Stimulated activated CD8-positive, alpha-beta memory T cell treated with anti-CD3 and anti-CD28 coated beads, Interleukin-4, amount 100 ng/mL, for 24 hours (primary cell): Measurements from ENCODE around the gene KCNQ1.

Experiments used
- DNase-seq: peaks from one replicate; pipeline ENCODE4 v3.0.0-alpha.2; 2020; ENCODE audit warnings: low read depth

The KCNQ1 gene

DNA sequence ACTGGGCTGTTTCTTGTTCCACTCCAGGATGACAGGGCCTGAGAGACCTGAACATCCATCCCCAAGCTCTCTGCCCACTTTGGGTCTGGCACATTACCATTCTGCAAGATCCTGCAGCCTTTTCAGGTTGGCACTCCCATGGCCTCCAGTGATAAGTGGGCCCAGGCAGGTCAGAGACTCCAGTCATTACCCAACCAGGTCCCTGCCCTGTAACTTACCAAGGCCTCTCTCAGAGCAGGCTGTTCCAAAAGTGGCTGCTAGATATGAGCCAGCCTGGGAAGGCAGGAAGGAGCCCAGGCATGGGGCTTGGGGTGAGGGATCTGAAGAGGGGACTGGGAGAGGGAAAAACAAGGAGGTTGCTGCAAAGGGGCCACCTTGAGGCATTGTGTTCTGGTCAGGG lies 219.1 kb downstream of the KCNQ1 start:
- DNase-seq = no peak

GRCh38 chr11:2664376-2664775 lies 219.6 kb downstream of the KCNQ1 start:
- DNase-seq = no peak

GRCh38 chr11:2664791-2665525 lies 220.2 kb downstream of the KCNQ1 start:
- no peak for DNase-seq

DNA sequence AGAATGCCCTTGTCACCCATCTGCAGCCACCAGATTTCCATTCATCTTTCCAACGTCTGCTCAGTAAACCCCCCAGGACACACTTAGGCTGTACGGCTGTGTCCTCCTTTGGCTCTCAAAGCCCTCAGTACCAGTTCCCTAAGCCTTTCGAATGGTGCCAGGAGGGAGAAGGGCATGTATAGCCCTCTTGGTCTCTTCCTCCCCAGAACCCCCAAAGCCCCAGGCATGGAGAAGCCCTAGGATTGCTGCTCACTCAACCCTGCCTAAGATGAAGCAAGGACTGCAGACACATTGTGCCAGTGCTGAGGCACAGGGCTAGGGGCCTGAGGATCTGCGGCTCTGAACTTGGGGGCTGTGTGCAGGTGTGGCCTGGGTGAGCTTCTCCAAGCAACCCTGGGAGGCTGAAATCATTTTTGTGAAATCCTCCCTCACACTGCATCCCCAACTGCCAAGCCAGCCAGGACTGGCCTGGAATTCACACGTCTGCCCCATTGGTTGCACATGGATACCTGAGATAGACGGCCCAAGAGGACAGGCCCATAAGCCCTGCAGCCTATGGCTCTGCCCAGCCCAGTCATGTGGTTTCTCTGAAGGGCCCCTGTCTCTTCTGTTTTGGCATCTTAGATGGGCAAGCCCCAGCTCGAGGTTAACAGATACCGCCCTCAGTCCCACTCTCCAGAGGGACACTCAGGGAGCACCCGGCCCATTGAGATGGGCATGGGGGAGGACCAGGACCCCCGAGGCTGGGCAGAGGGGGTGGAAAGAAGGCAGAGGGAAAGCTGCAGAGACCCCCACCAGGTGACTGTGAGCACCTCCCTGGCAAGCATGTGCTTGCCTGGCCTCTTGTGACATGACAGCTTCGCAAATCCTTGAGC lies 221.0 kb downstream of the KCNQ1 start:
- no peak for DNase-seq

GRCh38 chr11:2666401-2666741 lies 221.6 kb downstream of the KCNQ1 start:
- DNase-seq = no peak

DNA sequence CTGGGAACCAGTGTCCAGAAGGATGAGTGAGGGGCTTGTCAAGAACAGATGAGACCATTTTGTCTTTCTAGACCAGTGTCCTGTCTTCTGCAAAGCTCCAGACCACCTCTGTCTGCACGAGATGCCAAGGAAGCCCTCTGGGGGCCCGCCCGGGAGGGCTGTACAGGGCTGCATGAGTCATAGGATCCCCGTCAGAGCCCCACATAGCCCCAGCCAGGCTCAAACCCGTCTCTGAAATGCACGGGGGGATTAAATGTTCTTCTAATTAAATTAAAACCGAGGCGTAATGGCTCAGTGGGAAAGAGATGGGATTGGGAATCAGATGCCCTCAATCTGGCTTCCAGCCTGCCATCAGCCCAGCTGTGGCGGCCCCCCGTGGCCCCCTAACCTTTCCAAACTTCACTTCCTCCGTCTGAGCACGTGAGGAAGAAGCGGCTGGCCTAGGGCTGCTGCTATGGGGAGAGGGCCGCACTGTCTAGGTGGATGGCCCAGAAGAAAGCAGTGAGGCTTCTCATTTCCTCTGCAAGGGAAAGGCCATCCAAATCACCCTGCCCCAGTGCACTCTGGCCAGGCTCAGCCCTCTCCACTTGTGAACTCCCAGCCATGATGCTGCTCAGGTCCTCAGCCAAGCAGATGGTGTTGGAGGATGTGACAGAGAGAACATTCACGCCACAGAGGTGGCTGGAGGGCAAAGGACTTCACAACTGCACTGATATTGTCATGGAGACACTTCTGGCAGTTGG lies 222.2 kb downstream of the KCNQ1 start:
- no peak for DNase-seq

DNA sequence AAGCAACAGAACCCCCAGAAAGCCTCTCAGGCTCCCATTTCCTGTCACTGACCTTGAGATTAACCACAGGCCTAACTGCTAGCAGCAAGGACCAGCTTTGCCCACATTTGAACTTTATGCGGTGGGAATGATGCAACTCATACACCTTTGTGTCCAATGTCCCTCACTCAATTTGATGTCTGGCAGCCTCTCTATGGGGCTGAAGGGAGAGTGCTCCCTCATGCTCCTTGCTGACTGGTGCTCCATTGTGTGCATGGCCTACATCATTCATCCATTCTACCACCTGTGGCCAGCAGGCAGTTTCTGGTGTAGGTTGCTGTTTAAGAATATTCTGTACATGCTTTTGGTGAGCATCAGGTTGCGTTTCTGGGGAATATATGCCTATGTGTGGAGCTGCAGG lies 223.1 kb downstream of the KCNQ1 start:
- no peak for DNase-seq

GRCh38 chr11:2668876-2669275 lies 224.1 kb downstream of the KCNQ1 start:
- DNase-seq = no peak

DNA sequence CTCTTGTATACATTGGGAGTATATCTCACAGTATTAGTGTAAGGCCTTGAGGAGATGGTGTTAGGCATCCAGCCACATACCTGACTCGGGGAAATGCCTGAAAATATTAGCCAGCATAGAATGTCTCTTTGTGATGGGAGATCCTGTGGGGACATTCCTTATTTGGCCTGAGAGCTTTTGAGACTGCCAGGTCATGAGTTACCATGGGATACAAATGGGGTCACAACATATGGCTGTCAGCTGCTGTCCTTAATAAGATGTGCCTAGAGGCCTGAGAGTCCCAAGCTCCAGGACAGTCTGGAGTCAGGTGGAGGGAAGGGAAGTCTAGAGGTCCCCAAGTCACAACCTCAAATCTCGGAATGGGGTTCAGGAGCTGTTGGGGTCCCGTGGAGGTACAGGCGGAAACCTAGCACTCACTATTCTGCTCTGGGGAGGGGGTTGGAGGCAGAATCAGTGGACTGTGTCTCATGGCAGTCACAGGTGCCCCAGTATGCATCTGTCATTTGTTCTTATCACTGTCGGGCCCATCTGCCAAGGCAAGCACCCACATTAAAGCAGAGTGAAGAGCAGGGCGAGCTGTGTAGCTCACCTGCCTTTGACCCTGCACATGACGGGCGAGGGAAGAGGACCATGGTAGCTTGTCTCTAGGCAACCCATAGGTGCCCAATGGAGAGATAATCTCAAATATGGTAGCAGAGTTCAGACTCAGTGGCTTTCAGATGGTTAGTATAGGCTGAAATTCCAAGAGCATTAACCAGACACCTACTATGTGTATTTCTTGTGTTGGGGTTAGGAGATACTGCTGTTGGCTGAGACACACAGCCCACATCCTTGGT lies 225.0 kb downstream of the KCNQ1 start:
- DNase-seq = no peak

DNA sequence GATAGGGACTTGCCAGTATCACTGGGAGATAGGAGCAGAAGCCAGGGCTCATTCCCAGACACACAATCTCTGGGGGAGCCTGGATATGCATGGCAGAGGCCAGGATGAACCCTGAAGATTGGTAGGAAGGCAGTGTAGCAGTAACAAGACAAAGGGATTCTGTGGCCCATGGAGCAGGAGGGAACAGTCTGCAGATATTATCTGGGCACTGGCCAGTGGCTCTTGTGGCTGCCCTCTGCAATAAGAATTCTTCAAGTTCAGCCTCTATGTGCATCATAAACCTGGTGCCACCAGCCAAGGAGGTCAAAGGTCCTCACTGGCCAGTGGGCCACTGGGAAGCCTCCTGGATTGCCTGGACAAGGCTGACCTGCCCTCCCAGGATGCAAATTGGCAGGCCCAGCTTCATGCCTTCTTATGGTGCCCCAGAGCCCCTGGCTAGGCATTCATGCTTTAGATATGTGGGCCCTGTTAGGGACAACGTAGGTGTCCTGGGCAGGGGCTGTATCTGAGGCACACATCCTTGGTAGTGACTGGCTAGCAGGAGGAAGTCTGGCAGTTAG lies 225.8 kb downstream of the KCNQ1 start:
- no peak for DNase-seq

GRCh38 chr11:2671748-2672147 lies 226.9 kb downstream of the KCNQ1 start:
- no peak for DNase-seq

DNA sequence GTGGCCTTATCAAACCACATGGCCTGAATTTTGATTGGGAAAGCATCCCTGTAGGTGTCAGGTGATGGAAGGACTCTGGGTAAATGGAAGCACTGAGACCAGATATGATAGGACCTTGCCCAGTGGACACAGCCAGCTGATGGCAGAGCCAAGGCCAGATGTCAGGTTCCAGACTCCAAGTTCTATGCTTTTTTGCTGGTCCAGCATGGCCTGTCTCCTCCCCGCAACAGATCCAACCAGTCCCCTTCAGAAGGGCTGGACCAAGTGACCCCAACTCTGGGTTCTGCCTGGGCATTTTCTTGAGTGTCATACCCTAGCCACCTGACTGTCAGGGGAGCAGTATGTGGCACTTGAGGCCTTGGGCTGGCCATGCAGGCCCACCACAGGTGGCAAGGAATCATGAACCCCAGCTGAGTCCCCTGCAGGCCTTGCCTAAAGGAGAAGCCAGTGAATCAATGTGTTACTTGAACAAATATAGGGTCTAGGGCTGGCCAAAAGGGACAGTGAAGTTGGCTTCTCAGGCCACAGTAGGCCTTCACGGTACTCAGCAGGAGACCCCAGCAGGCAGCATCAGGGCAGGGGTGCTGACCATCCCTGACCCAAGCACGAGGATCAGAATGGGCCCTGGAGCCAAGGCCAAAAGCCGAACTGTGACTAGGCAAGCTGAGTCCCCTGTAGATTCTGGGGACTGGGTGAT lies 227.9 kb downstream of the KCNQ1 start:
- no peak for DNase-seq

DNA sequence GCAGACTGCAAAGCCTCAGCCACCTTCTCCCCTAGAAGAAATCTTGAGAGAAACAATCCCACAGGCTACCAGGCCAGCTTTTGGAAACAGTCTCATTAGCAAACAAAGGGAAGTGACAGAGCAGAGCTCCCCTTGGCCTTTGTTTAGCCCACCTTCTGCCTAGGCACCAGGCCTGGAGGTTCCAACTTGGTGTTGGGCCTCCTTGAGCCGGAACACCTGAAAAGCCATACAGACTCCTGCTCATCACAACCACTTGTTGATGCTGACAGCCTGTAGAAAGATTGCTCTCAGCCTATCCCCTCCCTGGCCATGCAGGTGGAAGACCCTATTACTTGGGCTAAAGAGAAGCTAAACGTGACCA lies 228.4 kb downstream of the KCNQ1 start:
- no peak for DNase-seq

- no peak for DNase-seq
Measured at GRCh38 chr11:2673871-2674471, 229.2 kb downstream of the KCNQ1 start.

DNA sequence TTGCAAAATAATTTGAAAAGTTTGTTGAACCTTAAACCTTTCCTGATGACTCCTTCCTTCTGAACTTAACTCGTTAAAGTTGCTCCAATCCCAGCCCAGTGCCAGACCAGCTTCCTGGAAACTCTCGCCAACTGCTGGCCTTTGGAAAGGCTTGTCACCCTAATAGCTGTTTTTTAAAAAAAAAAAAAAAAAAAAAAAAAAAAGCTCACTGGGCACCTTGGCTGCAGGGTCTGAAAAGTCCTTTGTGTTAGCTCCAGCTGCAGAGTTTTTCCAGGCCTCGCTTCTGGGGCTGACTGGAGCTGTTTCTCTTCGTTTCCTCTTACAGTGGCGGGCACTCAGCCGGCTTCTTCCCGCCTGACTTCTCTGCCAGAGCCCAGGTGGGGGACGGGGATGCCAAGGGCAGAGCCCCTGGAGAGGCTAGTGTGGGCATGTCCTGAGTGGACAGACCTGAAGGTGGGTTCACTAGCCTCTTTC lies 229.9 kb downstream of the KCNQ1 start:
- no peak for DNase-seq

GRCh38 chr11:2675540-2675939 lies 230.7 kb downstream of the KCNQ1 start:
- DNase-seq = no peak

- DNase-seq = no peak
Measured at GRCh38 chr11:2677127-2677526, 232.3 kb downstream of the KCNQ1 start.

DNA sequence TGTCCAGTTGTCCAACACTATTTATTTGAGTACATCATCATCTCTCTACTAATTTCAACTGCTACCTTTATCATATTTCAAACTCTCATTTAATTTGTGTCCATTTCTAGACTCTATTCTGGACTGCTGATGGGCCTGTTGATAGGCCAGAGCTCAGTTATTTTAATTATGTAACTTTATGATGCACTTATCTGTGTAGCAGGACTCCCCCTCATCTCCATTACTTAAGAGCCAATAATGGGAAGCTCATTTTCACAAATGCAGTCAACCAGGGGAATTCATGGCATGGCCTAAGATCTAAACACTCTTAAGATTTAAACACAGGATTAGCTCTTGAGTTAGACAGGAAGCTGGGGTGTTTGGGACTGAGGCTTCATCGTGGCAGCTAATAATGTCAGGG lies 233.6 kb downstream of the KCNQ1 start:
- DNase-seq = no peak

DNA sequence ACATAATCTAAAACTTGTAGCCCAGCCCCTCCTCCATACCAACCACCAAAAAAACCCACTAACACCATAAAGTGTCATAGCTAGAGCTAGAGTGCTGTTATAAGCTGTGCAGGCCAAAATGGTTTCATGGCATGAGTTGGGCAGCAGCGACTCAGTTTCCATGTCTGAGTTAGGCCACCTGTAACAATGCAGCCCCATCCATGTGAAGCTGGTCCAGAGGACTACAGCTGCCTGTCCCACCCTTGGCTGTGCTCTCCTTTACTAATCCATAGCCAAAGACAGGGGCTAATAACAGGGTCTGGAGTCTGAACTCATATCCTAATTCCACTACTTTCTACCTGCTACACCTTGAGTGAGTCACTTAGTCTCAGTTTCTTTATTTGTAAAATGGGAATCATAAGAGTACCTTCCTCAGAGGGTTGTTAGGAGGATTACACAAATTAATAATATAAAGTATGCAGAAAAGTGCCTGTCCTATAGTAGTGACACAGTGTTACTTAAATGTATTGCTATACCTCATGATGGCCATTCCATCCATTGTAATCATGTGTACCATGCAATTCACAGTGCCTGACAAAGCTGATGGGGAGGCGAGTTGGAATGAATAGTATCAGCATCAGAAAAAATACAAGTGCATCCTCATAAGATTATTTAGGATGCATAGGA lies 234.3 kb downstream of the KCNQ1 start:
- no peak for DNase-seq
